ENCODE measurements around the gene FAM117B.

The FAM117B gene

DNA sequence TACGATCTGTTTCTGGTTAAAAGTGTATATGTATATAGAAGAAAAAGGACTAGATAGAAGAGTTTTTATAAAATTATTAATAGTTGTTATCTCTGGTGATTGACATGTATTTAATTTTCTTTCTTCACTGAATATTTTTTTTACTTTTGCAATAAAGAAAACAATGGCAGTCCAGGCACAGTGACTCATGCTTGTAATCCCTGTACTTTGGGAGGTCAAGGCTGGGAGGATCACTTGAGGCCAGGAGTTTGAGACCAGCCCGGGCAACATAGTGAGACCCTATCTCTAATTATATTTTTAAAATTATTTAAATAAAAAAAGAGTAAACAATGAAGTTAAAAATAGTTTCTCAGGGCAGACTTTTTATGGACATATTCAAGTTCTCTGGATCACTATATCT lies 114.7 kb downstream of the FAM117B start:
- H3K4me1 ChIP-seq (ENCODE audit: insufficient read depth, low read length): no peaks in the 10 kb centered on the region
- H3K4me3 ChIP-seq (ENCODE audit: low read depth in 1 of 2, low read length in 2 of 2): no peak overlapping the region
- no peak overlapping the region for H3K27ac ChIP-seq (ENCODE audit: low read length)
- DNase-seq (no peak), ATAC-seq (ENCODE audit: insufficient read depth, low read depth) (no peak)
- H3K9me3 ChIP-seq (ENCODE audit: insufficient read depth, low read length, severe bottlenecking): peaks cover under 1% of the 10 kb centered on the region
- no peak overlapping the region for H3K4me2 ChIP-seq (ENCODE audit: insufficient read depth, low read length)
- no peaks in the 10 kb centered on the region for H4K20me1 ChIP-seq (ENCODE audit: insufficient read depth, low read length)
- no peaks in the 10 kb centered on the region for H3K79me2 ChIP-seq (ENCODE audit: insufficient read depth, low read length)
- TF ChIP-seq, protein P1, sequence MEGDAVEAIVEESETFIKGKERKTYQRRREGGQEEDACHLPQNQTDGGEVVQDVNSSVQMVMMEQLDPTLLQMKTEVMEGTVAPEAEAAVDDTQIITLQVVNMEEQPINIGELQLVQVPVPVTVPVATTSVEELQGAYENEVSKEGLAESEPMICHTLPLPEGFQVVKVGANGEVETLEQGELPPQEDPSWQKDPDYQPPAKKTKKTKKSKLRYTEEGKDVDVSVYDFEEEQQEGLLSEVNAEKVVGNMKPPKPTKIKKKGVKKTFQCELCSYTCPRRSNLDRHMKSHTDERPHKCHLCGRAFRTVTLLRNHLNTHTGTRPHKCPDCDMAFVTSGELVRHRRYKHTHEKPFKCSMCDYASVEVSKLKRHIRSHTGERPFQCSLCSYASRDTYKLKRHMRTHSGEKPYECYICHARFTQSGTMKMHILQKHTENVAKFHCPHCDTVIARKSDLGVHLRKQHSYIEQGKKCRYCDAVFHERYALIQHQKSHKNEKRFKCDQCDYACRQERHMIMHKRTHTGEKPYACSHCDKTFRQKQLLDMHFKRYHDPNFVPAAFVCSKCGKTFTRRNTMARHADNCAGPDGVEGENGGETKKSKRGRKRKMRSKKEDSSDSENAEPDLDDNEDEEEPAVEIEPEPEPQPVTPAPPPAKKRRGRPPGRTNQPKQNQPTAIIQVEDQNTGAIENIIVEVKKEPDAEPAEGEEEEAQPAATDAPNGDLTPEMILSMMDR (IDR thresholded peaks at IDR 0.05; ENCODE audit: borderline replicate concordance, extremely low read depth, low read length, poor library complexity, severe bottlenecking): no peak
- H3K9ac ChIP-seq (ENCODE audit: low read depth, low read length): no peak overlapping the region
- H3K36me3 ChIP-seq (ENCODE audit: insufficient read depth, low read length): no peaks in the 10 kb centered on the region
- H3K27me3 ChIP-seq (ENCODE audit: insufficient read depth, low read length, poor library complexity): no peaks in the 10 kb centered on the region
- no peak overlapping the region for H2AFZ ChIP-seq (ENCODE audit: low read depth, low read length)

DNA sequence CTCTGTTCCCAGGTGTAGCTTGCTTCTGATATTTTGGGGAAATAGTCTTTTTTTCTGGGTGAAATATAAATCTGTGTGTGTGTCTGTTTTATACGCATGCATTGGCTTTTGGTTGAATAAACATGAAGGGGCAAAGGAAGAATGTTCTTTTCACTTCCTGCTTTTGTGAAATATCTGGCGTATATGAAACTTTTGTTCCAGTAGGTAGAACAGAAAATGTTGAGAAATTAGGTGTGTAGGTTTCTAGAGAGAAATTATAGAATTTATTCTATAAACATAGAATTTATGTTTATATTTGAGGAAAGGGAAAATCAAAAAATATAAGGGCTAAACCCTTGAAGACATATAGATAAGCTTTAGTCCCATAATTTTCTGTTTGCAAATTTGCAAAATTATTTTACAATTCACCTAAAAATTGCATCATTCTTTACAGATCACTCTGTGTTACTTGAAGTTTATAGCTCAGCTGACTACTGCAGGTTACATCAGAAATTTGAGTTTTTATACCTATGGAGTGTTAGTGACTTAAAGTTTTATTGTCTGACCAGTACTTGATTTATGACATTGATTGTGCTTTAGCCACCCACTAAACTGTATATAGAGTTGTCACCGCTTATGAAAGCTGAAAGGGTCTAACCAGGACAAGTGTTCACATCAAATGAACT lies 116.1 kb downstream of the FAM117B start:
- no peak overlapping the region for H2AFZ ChIP-seq (ENCODE audit: low read depth, low read length)
- DNase-seq: no peak

DNA sequence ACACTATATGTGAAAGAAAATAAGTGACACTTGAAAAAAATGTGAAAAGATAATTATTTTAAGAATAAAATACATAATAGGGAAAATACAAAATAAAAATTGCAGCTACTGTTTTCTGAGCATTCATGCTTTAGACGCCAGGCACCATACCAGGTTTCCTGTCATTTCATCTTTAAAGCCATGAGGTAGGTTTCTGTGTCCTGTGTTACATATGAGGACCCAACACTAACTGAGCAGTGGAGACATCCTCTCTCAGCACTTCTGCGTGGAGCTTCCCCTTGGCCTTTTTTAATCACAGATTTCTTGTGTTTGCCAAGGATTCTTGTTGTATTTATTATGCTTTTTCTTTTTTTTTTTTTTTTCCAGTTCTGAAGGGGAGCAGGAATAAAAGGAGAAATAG lies 117.3 kb downstream of the FAM117B start:
- no peak for TF ChIP-seq EZH2 (IDR thresholded peaks at IDR 0.05; ENCODE audit: borderline replicate concordance, low read depth, low read length, severe bottlenecking)
- TF ChIP-seq, protein P1 (IDR thresholded peaks at IDR 0.05; ENCODE audit: borderline replicate concordance, extremely low read depth, low read length, poor library complexity, severe bottlenecking): no peak
- H2AFZ ChIP-seq (ENCODE audit: low read depth, low read length): no peak overlapping the region

More for the DNA sequence above, 116.1 kb downstream of the FAM117B start:
- H3K27me3 ChIP-seq (ENCODE audit: insufficient read depth, low read length, poor library complexity): no peaks in the 10 kb centered on the region
- no peak overlapping the region for H3K27ac ChIP-seq (ENCODE audit: low read length)
- no peaks in the 10 kb centered on the region for H3K79me2 ChIP-seq (ENCODE audit: insufficient read depth, low read length)
- no peaks in the 10 kb centered on the region for H3K9me3 ChIP-seq (ENCODE audit: insufficient read depth, low read length, severe bottlenecking)
- ATAC-seq (ENCODE audit: insufficient read depth, low read depth): no peak
- H4K20me1 ChIP-seq (ENCODE audit: insufficient read depth, low read length): no peaks in the 10 kb centered on the region
- no peak overlapping the region for H3K4me3 ChIP-seq (ENCODE audit: low read depth in 1 of 2, low read length in 2 of 2)
- H3K36me3 ChIP-seq (ENCODE audit: insufficient read depth, low read length): no peaks in the 10 kb centered on the region
- no peaks in the 10 kb centered on the region for H3K4me1 ChIP-seq (ENCODE audit: insufficient read depth, low read length)
- H3K9ac ChIP-seq (ENCODE audit: low read depth, low read length): no peak overlapping the region
- H3K4me2 ChIP-seq (ENCODE audit: insufficient read depth, low read length): no peak overlapping the region
- TF ChIP-seq, protein P1 (IDR thresholded peaks at IDR 0.05; ENCODE audit: borderline replicate concordance, extremely low read depth, low read length, poor library complexity, severe bottlenecking): no peak
- TF ChIP-seq EZH2 (IDR thresholded peaks at IDR 0.05; ENCODE audit: borderline replicate concordance, low read depth, low read length, severe bottlenecking): no peak

More for the DNA sequence above, 117.3 kb downstream of the FAM117B start:
- DNase-seq (no peak), ATAC-seq (ENCODE audit: insufficient read depth, low read depth) (no peak)
- H3K4me2 ChIP-seq (ENCODE audit: insufficient read depth, low read length): no peak overlapping the region
- H3K27ac ChIP-seq (ENCODE audit: low read length): no peak overlapping the region
- no peaks in the 10 kb centered on the region for H3K27me3 ChIP-seq (ENCODE audit: insufficient read depth, low read length, poor library complexity)
- no peaks in the 10 kb centered on the region for H4K20me1 ChIP-seq (ENCODE audit: insufficient read depth, low read length)
- no peaks in the 10 kb centered on the region for H3K79me2 ChIP-seq (ENCODE audit: insufficient read depth, low read length)
- H3K4me3 ChIP-seq (ENCODE audit: low read depth in 1 of 2, low read length in 2 of 2): no peak overlapping the region
- H3K36me3 ChIP-seq (ENCODE audit: insufficient read depth, low read length): peaks cover 5% of the 10 kb centered on the region
- no peak overlapping the region for H3K9ac ChIP-seq (ENCODE audit: low read depth, low read length)
- H3K4me1 ChIP-seq (ENCODE audit: insufficient read depth, low read length): no peaks in the 10 kb centered on the region
- H3K9me3 ChIP-seq (ENCODE audit: insufficient read depth, low read length, severe bottlenecking): no peaks in the 10 kb centered on the region
